ENCODE data around the gene PIGB.
A peak's percentile ranks its signal among the peaks of the same experiment; 100 is the strongest.
"Not testable (repeated sequence)": the region's sequence is repeated elsewhere in the genome, so short reads cannot be mapped to it uniquely, and the experiment has no call there.

The PIGB gene

GRCh38 chr15:55277715-55278114, 41.3 kb upstream of the PIGB start:
- no peaks in the 10 kb centered on the region; the same call in 1 of the 2 replicates for H3K36me3 ChIP-seq (ENCODE audit: low read depth)
- no peaks in the 10 kb centered on the region for H3K27me3 ChIP-seq (ENCODE audit: insufficient read depth, poor library complexity, severe bottlenecking)
- H3K4me1 ChIP-seq (ENCODE audit: insufficient read depth, poor library complexity, severe bottlenecking): peaks cover 18% of the 10 kb centered on the region
- DNase-seq (ENCODE audit: low spot score) (no peak), ATAC-seq (ENCODE audit: low read depth) (no peak)
- no peaks in the 10 kb centered on the region for H3K9me3 ChIP-seq (ENCODE audit: severe bottlenecking)
- H3K27ac ChIP-seq (ENCODE audit: poor library complexity, severe bottlenecking): no peak overlapping the region
- TF ChIP-seq CTCF (IDR thresholded peaks at IDR 0.05; ENCODE audit: poor library complexity, severe bottlenecking): no peak
- H3K4me3 ChIP-seq (ENCODE audit: severe bottlenecking): no peak overlapping the region

- Histone ChIP-seq H3K27me3 (ENCODE audit: insufficient read depth, poor library complexity, severe bottlenecking) (no peaks in the 10 kb centered on the region), H3K4me3 (ENCODE audit: severe bottlenecking) (no peak overlapping the region), H3K4me1 (ENCODE audit: insufficient read depth, poor library complexity, severe bottlenecking) (peaks cover 19% of the 10 kb centered on the region), H3K36me3 (ENCODE audit: low read depth) (no peaks in the 10 kb centered on the region; the same call in 1 of the 2 replicates), H3K27ac (ENCODE audit: poor library complexity, severe bottlenecking) (no peak overlapping the region), H3K9me3 (ENCODE audit: severe bottlenecking) (no peaks in the 10 kb centered on the region)
- no peak for ATAC-seq (ENCODE audit: low read depth)
- no peak for DNase-seq (ENCODE audit: low spot score)
- TF ChIP-seq CTCF (IDR thresholded peaks at IDR 0.05; ENCODE audit: poor library complexity, severe bottlenecking): no peak
These were observed 39.8 kb upstream of the PIGB start for GRCh38 chr15:55279100-55279745.

GRCh38 chr15:55279746-55280351, 39.2 kb upstream of the PIGB start:
- Histone ChIP-seq H3K27me3 (ENCODE audit: insufficient read depth, poor library complexity, severe bottlenecking) (no peaks in the 10 kb centered on the region), H3K36me3 (ENCODE audit: low read depth) (no peaks in the 10 kb centered on the region; the same call in 1 of the 2 replicates), H3K4me1 (ENCODE audit: insufficient read depth, poor library complexity, severe bottlenecking) (peaks cover 19% of the 10 kb centered on the region), H3K9me3 (ENCODE audit: severe bottlenecking) (no peaks in the 10 kb centered on the region), H3K27ac (ENCODE audit: poor library complexity, severe bottlenecking) (peak overlapping the region; percentile 28), H3K4me3 (ENCODE audit: severe bottlenecking) (no peak overlapping the region)
- peak; percentile 88 for ATAC-seq (ENCODE audit: low read depth)
- no peak for DNase-seq (ENCODE audit: low spot score)
- TF ChIP-seq CTCF (IDR thresholded peaks at IDR 0.05; ENCODE audit: poor library complexity, severe bottlenecking): no peak

- not testable (repeated sequence) for H3K9me3 ChIP-seq (ENCODE audit: severe bottlenecking); H3K27ac ChIP-seq (ENCODE audit: poor library complexity, severe bottlenecking); ATAC-seq (ENCODE audit: low read depth); H3K27me3 ChIP-seq (ENCODE audit: insufficient read depth, poor library complexity, severe bottlenecking); DNase-seq (ENCODE audit: low spot score); H3K36me3 ChIP-seq (ENCODE audit: low read depth); H3K4me3 ChIP-seq (ENCODE audit: severe bottlenecking)
- peaks cover 19% of the 10 kb centered on the region for H3K4me1 ChIP-seq (ENCODE audit: insufficient read depth, poor library complexity, severe bottlenecking)
These were observed 38.4 kb upstream of the PIGB start for GRCh38 chr15:55280589-55280988.

- no peak overlapping the region for H3K4me3 ChIP-seq (ENCODE audit: severe bottlenecking)
- H3K9me3 ChIP-seq (ENCODE audit: severe bottlenecking): no peaks in the 10 kb centered on the region
- H3K4me1 ChIP-seq (ENCODE audit: insufficient read depth, poor library complexity, severe bottlenecking): peaks cover 19% of the 10 kb centered on the region
- DNase-seq (ENCODE audit: low spot score) (no peak), ATAC-seq (ENCODE audit: low read depth) (no peak)
- no peak overlapping the region for H3K27ac ChIP-seq (ENCODE audit: poor library complexity, severe bottlenecking)
- TF ChIP-seq CTCF (IDR thresholded peaks at IDR 0.05; ENCODE audit: poor library complexity, severe bottlenecking): no peak
- H3K36me3 ChIP-seq (ENCODE audit: low read depth): no peaks in the 10 kb centered on the region; the same call in 1 of the 2 replicates
- H3K27me3 ChIP-seq (ENCODE audit: insufficient read depth, poor library complexity, severe bottlenecking): no peaks in the 10 kb centered on the region
These were observed 37.3 kb upstream of the PIGB start for GRCh38 chr15:55281517-55282228.

Data from RWPE2 (cell line).